A673 (cell line): ENCODE data around the gene LDB3.
A peak's percentile ranks its signal among the peaks of the same experiment; 100 is the strongest.

Source experiments
- EZH2 ChIP-seq: fragments of 200-600 bp; sonication (generic); IDR thresholded peaks from 2 replicates; pipeline ENCODE4 v1.6.1; 2017; ENCODE audit warnings: borderline replicate concordance, low read depth, mild to moderate bottlenecking, mixed read lengths, antibody characterized with exemption, low read length; ENCODE audit not compliant: poor library complexity, severe bottlenecking
- TF ChIP-seq, protein P1 (sequence below): fragments of 300-800, 200-600 bp; sonication (generic); conservative IDR thresholded peaks from 2 replicates; pipeline ENCODE4 v1.5.1; 2017; ENCODE audit warnings: low read depth, mild to moderate bottlenecking, antibody characterized with exemption, low read length, moderate library complexity, mixed read lengths

DNA sequence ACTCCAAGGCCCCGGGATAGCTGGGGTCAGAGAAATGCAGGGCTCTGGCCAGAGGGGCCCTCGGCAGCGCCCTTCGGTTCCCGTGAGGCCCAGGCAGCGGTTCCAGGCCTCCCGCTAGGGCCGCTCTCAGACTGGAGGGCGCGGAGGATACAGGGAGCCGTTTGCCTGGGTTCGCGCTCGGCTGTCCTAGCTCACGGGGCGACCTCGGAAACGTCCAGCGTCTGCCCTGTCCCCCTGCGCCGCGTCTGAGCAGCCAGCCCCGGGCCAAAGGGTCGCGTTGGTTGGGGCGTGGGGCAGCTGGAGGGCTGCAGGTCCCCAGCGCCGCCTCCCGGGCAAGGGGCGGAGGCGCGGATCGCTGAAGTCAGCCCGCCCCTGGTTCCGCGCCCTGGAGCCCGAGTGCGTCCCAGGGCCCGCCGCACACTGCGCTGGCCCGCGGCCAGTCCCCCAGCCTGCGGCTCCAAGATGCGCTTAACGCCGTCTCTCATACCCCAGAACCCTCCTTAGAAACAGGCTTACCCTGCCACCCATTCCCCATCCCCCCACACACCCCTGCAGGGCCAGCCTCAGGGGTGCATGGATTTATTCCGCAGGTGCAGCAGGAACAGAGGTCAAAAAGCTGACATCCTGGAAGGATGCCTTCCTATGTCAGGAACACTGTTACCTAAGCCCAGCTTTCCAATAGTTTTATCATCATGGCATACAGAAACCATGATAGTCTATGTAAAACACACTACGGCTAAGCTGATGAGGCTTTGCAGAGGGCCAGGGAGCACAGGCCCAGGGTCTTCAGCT, 36.1 kb upstream of the LDB3 start:
- TF ChIP-seq EZH2, result no peak
- TF ChIP-seq, protein P1, sequence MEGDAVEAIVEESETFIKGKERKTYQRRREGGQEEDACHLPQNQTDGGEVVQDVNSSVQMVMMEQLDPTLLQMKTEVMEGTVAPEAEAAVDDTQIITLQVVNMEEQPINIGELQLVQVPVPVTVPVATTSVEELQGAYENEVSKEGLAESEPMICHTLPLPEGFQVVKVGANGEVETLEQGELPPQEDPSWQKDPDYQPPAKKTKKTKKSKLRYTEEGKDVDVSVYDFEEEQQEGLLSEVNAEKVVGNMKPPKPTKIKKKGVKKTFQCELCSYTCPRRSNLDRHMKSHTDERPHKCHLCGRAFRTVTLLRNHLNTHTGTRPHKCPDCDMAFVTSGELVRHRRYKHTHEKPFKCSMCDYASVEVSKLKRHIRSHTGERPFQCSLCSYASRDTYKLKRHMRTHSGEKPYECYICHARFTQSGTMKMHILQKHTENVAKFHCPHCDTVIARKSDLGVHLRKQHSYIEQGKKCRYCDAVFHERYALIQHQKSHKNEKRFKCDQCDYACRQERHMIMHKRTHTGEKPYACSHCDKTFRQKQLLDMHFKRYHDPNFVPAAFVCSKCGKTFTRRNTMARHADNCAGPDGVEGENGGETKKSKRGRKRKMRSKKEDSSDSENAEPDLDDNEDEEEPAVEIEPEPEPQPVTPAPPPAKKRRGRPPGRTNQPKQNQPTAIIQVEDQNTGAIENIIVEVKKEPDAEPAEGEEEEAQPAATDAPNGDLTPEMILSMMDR, result 0 out of 2 replicates have a peak, but pooled peaks have one; percentile 11
